Spleen (tissue), 7 donors: ENCODE data around the gene SNCA.

Experiments
- CTCF ChIP-seq, 11 experiments: fragments of 200-600 bp in 7 of 11; fragments of 450-650 bp in 4 of 11; sonication (generic) in 4 of 11; IDR thresholded peaks in 8 of 11; conservative IDR thresholded peaks in 3 of 11; 1 replicate in 7 of 11; 2 replicates in 4 of 11; pipeline versions ENCODE4 v1.4.0 to v1.8.0; 2016 to 2021; ENCODE audit warnings: antibody characterized with exemption in 11 of 11, inconsistent platforms in 4 of 11, mild to moderate bottlenecking in 1 of 11
- POLR2A ChIP-seq, 3 donors: fragments of 450-650 bp; IDR thresholded peaks; one replicate each; pipeline ENCODE4 v1.5.1; 2017; ENCODE audit warnings: antibody characterized with exemption in 3 of 3, mild to moderate bottlenecking in 1 of 3
- POLR2AphosphoS5 ChIP-seq, 3 donors: sonication (generic); formaldehyde crosslinking; IDR thresholded peaks; one replicate each; pipeline ENCODE4 v1.5.1; 2017; ENCODE audit warnings: antibody characterized with exemption in 3 of 3
- donor health status: DM: no; HTN: no; CAD: no; lungs with moderate emphysema.
- donor health status: DM: no; HTN: no; CAD: no.
- donor health status: DM: no; HTN: no; CAD: no.

- TF ChIP-seq CTCF (IDR thresholded peaks at IDR 0.05 in 8 of 11, conservative IDR thresholded peaks at IDR 0.05 in 3 of 11) = no peak
- no peak for TF ChIP-seq POLR2A (IDR thresholded peaks at IDR 0.05)
- TF ChIP-seq POLR2AphosphoS5 (IDR thresholded peaks at IDR 0.05) = no peak
Measured at GRCh38 chr4:89813197-89813596, 23.8 kb downstream of the SNCA start.
